Breast epithelium (tissue), 3 donors: Measurements from ENCODE around the gene SIKE1.

ENCODE experiments used
- POLR2AphosphoS5 ChIP-seq, 3 donors: sonication (generic); formaldehyde crosslinking; IDR thresholded peaks; one replicate each; pipeline ENCODE4 v1.6.1; 2017; ENCODE audit warnings: antibody characterized with exemption in 3 of 3
- TF ChIP-seq, protein P1 (sequence below), 3 donors: fragments of 450-650 bp; IDR thresholded peaks; one replicate each; pipeline ENCODE4 v1.5.1; 2016 to 2017; ENCODE audit warnings: antibody characterized with exemption in 3 of 3, mild to moderate bottlenecking in 3 of 3, moderate library complexity in 3 of 3

DNA sequence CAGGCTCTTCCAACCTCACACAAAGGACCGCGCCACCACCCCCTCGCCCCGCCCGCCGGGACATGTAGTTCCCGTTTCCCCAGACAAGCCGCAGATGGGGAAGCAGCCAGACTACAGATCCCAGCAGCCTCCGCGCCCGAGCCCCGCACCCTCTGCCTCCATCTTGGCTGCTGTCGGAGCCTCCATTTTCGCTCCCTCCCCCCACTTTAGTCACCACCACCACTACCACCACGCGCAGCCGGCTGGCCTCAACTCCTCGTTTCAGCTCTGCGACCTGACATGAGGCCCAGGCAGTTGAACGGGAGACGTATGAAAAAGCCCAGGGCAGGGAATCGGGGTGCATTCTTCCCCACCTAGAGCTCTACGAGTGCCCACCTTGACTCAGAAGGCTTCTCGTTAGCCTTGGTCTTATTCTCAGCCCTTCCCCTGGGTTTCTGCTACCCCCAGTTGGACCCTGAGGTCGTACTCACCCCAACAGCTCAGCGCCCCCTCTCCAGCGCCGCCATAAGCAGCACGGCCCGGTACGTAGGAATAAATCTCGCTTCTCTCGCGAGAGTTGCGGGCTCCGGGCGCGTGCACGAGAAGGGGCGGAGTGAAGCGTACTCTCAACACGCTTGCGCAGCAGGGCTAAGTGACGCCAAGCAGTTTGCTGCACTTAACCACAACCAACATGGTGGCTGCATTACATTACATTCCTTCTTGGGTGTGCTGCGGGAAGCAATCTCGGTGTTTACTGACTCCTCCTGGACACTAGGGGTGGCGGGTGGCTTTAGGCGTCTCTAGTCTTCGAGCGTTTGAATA, 22.8 kb downstream of the SIKE1 start, which contains the start of gene CSDE1:
- TF ChIP-seq, protein P1, sequence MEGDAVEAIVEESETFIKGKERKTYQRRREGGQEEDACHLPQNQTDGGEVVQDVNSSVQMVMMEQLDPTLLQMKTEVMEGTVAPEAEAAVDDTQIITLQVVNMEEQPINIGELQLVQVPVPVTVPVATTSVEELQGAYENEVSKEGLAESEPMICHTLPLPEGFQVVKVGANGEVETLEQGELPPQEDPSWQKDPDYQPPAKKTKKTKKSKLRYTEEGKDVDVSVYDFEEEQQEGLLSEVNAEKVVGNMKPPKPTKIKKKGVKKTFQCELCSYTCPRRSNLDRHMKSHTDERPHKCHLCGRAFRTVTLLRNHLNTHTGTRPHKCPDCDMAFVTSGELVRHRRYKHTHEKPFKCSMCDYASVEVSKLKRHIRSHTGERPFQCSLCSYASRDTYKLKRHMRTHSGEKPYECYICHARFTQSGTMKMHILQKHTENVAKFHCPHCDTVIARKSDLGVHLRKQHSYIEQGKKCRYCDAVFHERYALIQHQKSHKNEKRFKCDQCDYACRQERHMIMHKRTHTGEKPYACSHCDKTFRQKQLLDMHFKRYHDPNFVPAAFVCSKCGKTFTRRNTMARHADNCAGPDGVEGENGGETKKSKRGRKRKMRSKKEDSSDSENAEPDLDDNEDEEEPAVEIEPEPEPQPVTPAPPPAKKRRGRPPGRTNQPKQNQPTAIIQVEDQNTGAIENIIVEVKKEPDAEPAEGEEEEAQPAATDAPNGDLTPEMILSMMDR (IDR thresholded peaks at IDR 0.05), result peak in 2 of 3 donors; percentile 20 to 53
- TF ChIP-seq POLR2AphosphoS5 (IDR thresholded peaks at IDR 0.05), result peak; percentile 86 to 99 (median 97)
